Measurements from ENCODE around the gene CMIP.

Gene CMIP

GRCh38 chr16:81633680-81634379, 189.2 kb downstream of the CMIP start:
- Histone ChIP-seq H3K36me3 (ENCODE audit: control insufficient read depth in 2 of 2, insufficient read depth in 2 of 2, low read length in 2 of 2) (peaks cover 5 to 7% of the 10 kb centered on the region in 2 donors), H3K4me1 (ENCODE audit: control insufficient read depth in 2 of 2, insufficient read depth in 2 of 2, low read length in 2 of 2) (peaks cover 5 to 13% of the 10 kb centered on the region in 2 donors), H3K4me3 (ENCODE audit: low read length in 2 of 2) (no peak overlapping the region), H3K9me3 (ENCODE audit: control insufficient read depth in 2 of 2, low read length in 2 of 2) (no peaks in the 10 kb centered on the region), H3K27me3 (ENCODE audit: control insufficient read depth in 2 of 2, insufficient read depth in 2 of 2, low read length in 2 of 2) (no peaks in the 10 kb centered on the region), H3K27ac (ENCODE audit: low read depth in 2 of 2, low read length in 2 of 2) (peak overlapping the region; percentile 66 to 73), H3K9ac (ENCODE audit: low read depth in 1 of 2, low read length in 2 of 2) (no peak overlapping the region)

DNA sequence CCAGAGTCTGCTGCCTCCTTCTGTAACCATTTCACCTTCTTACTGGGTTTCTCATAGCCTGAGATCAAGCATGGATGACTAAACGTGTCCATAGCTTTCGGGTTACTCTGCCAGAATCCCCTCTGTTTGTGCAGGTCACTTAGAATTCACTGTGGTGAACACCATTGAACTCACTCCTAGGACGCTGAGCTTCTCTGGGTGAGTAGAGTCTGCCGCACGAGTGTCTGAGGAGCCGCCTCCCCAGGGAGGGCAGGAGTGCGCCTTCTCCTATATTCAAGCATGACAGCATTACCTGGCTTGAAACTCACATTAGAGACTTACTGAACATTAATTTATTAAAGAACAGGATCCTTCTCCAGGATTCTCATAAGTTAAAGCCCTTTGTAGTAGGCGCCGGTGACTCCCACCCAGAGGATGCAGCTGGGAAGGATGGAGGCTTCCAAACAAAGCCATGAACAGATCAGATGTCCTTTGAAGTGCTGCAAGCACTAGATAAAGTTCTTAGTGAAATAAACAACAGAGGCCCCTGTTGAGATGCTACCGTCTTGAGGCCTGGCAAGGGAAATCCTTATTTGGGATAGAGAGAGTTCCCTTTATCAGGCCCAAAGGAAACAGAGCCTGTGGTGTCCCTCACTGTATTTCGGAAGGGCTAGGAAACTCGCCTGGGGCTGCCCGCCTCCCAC, 189.9 kb downstream of the CMIP start:
- H3K36me3 ChIP-seq (ENCODE audit: control insufficient read depth in 2 of 2, insufficient read depth in 2 of 2, low read length in 2 of 2): peaks cover 5 to 7% of the 10 kb centered on the region in 2 donors
- no peaks in the 10 kb centered on the region for H3K27me3 ChIP-seq (ENCODE audit: control insufficient read depth in 2 of 2, insufficient read depth in 2 of 2, low read length in 2 of 2)
- H3K27ac ChIP-seq (ENCODE audit: low read depth in 2 of 2, low read length in 2 of 2): peak overlapping the region in 1 of 2 donors; percentile 34
- H3K4me3 ChIP-seq (ENCODE audit: low read length in 2 of 2): no peak overlapping the region
- peaks cover 5 to 13% of the 10 kb centered on the region in 2 donors for H3K4me1 ChIP-seq (ENCODE audit: control insufficient read depth in 2 of 2, insufficient read depth in 2 of 2, low read length in 2 of 2)
- no peak overlapping the region for H3K9ac ChIP-seq (ENCODE audit: low read depth in 1 of 2, low read length in 2 of 2)
- H3K9me3 ChIP-seq (ENCODE audit: control insufficient read depth in 2 of 2, low read length in 2 of 2): no peaks in the 10 kb centered on the region

DNA sequence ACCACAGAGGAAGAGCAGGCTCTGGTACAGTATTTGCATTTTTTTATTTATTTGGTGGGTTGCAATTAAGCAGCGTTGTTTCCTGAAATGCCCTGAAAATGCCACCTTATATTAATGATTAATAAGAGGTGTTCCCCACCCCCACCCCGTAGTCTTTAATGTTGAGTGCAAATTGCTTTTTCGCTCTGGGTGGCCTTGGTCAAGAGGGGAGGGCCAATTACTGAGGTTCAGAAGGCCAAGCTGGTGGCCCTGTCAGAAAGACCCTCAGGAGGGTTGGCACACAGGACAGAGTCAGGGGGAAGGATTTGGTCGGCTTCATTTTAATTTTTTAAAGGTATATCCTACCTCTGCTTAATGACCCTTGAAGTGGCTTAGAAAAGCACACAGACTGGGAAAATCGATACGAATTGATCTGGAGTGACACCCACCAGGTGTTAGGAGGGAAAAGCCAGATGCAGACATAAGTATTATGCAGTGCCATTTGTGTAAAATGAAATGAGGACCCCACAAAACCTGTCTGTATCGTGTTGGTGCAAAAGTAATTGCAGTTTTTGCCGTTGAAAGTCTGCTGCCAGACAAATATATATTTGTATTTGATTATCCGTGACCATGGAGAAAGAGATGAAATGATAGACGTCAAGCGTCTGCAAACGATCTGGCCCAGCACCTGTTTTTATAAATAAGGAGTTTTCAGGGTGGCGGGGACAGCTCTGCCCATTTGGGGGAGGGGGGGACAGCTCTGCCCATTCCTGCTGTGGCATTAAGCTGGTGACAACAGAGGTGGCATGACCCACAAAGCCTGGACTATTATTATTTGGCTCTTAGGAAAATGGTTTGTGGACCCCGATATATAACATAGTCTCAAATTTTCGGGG, 190.7 kb downstream of the CMIP start:
- Histone ChIP-seq H3K9ac (ENCODE audit: low read depth in 1 of 2, low read length in 2 of 2) (peak overlapping the region in 1 of 2 donors; percentile 14), H3K9me3 (ENCODE audit: control insufficient read depth in 2 of 2, low read length in 2 of 2) (no peaks in the 10 kb centered on the region), H3K4me1 (ENCODE audit: control insufficient read depth in 2 of 2, insufficient read depth in 2 of 2, low read length in 2 of 2) (peaks cover 5 to 13% of the 10 kb centered on the region in 2 donors), H3K4me3 (ENCODE audit: low read length in 2 of 2) (no peak overlapping the region), H3K27ac (ENCODE audit: low read depth in 2 of 2, low read length in 2 of 2) (no peak overlapping the region), H3K27me3 (ENCODE audit: control insufficient read depth in 2 of 2, insufficient read depth in 2 of 2, low read length in 2 of 2) (no peaks in the 10 kb centered on the region), H3K36me3 (ENCODE audit: control insufficient read depth in 2 of 2, insufficient read depth in 2 of 2, low read length in 2 of 2) (peaks cover 3 to 7% of the 10 kb centered on the region in 2 donors)

GRCh38 chr16:81636298-81636993, 191.8 kb downstream of the CMIP start:
- Histone ChIP-seq H3K4me1 (ENCODE audit: control insufficient read depth in 2 of 2, insufficient read depth in 2 of 2, low read length in 2 of 2) (peaks cover 5 to 13% of the 10 kb centered on the region in 2 donors), H3K27me3 (ENCODE audit: control insufficient read depth in 2 of 2, insufficient read depth in 2 of 2, low read length in 2 of 2) (no peaks in the 10 kb centered on the region), H3K4me3 (ENCODE audit: low read length in 2 of 2) (no peak overlapping the region), H3K27ac (ENCODE audit: low read depth in 2 of 2, low read length in 2 of 2) (no peak overlapping the region), H3K9ac (ENCODE audit: low read depth in 1 of 2, low read length in 2 of 2) (no peak overlapping the region), H3K36me3 (ENCODE audit: control insufficient read depth in 2 of 2, insufficient read depth in 2 of 2, low read length in 2 of 2) (peaks cover 3 to 9% of the 10 kb centered on the region in 2 donors), H3K9me3 (ENCODE audit: control insufficient read depth in 2 of 2, low read length in 2 of 2) (no peaks in the 10 kb centered on the region)

- H3K27ac ChIP-seq (ENCODE audit: low read depth in 2 of 2, low read length in 2 of 2): no peak overlapping the region
- no peak overlapping the region for H3K4me3 ChIP-seq (ENCODE audit: low read length in 2 of 2)
- no peaks in the 10 kb centered on the region for H3K9me3 ChIP-seq (ENCODE audit: control insufficient read depth in 2 of 2, low read length in 2 of 2)
- H3K27me3 ChIP-seq (ENCODE audit: control insufficient read depth in 2 of 2, insufficient read depth in 2 of 2, low read length in 2 of 2): no peaks in the 10 kb centered on the region
- peaks cover 5 to 11% of the 10 kb centered on the region in 2 donors for H3K4me1 ChIP-seq (ENCODE audit: control insufficient read depth in 2 of 2, insufficient read depth in 2 of 2, low read length in 2 of 2)
- H3K36me3 ChIP-seq (ENCODE audit: control insufficient read depth in 2 of 2, insufficient read depth in 2 of 2, low read length in 2 of 2): peaks cover 3 to 12% of the 10 kb centered on the region in 2 donors
- H3K9ac ChIP-seq (ENCODE audit: low read depth in 1 of 2, low read length in 2 of 2): no peak overlapping the region
Observed at GRCh38 chr16:81637336-81638235, 193.0 kb downstream of the CMIP start.

DNA sequence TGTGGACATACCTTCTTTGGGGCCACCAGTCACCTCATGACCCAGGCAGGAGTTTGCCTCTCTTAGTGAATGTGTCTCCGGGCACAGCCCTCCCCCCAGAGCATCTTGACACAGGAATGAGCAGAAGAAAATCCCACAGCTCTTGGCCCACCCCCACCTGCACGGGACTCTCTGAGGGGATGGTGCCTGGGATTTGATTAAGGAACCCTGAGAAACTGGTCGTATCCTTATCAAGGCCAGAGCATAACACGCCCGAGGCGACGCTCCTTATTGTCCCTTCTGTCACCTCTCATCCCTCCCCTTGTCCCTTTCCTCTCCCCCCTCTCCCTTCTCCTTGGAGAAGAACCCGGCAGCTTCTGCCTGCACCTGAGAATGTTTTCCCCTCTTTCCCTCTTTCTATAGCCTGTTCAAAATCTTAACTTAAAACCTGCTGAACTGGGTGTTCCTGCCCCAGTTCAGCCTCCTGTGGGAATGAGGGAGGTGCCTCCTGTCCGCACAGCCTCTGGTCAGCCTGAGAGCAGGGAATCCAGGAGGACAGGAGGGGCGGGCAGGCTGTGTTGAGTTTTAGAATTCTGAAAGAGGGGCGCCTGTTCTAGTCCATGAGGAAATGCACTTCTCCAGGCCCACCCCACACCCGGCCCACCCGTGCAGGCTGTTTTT, 193.8 kb downstream of the CMIP start:
- Histone ChIP-seq H3K27me3 (ENCODE audit: control insufficient read depth in 2 of 2, insufficient read depth in 2 of 2, low read length in 2 of 2) (no peaks in the 10 kb centered on the region), H3K9ac (ENCODE audit: low read depth in 1 of 2, low read length in 2 of 2) (no peak overlapping the region), H3K9me3 (ENCODE audit: control insufficient read depth in 2 of 2, low read length in 2 of 2) (no peaks in the 10 kb centered on the region), H3K4me1 (ENCODE audit: control insufficient read depth in 2 of 2, insufficient read depth in 2 of 2, low read length in 2 of 2) (peaks cover under 1 to 5% of the 10 kb centered on the region in 2 donors), H3K4me3 (ENCODE audit: low read length in 2 of 2) (no peak overlapping the region), H3K36me3 (ENCODE audit: control insufficient read depth in 2 of 2, insufficient read depth in 2 of 2, low read length in 2 of 2) (peaks cover 3 to 11% of the 10 kb centered on the region in 2 donors), H3K27ac (ENCODE audit: low read depth in 2 of 2, low read length in 2 of 2) (no peak overlapping the region)

- no peaks in the 10 kb centered on the region for H3K4me1 ChIP-seq (ENCODE audit: control insufficient read depth in 2 of 2, insufficient read depth in 2 of 2, low read length in 2 of 2)
- peaks cover 2 to 10% of the 10 kb centered on the region in 2 donors for H3K36me3 ChIP-seq (ENCODE audit: control insufficient read depth in 2 of 2, insufficient read depth in 2 of 2, low read length in 2 of 2)
- no peaks in the 10 kb centered on the region for H3K27me3 ChIP-seq (ENCODE audit: control insufficient read depth in 2 of 2, insufficient read depth in 2 of 2, low read length in 2 of 2)
- H3K9me3 ChIP-seq (ENCODE audit: control insufficient read depth in 2 of 2, low read length in 2 of 2): no peaks in the 10 kb centered on the region
- H3K9ac ChIP-seq (ENCODE audit: low read depth in 1 of 2, low read length in 2 of 2): no peak overlapping the region
- no peak overlapping the region for H3K4me3 ChIP-seq (ENCODE audit: low read length in 2 of 2)
- no peak overlapping the region for H3K27ac ChIP-seq (ENCODE audit: low read depth in 2 of 2, low read length in 2 of 2)
Observed at GRCh38 chr16:81639348-81639747, 194.7 kb downstream of the CMIP start.

- H3K36me3 ChIP-seq (ENCODE audit: control insufficient read depth in 2 of 2, insufficient read depth in 2 of 2, low read length in 2 of 2): peaks cover 0 to 6% of the 10 kb centered on the region in 2 donors
- no peaks in the 10 kb centered on the region for H3K27me3 ChIP-seq (ENCODE audit: control insufficient read depth in 2 of 2, insufficient read depth in 2 of 2, low read length in 2 of 2)
- H3K9ac ChIP-seq (ENCODE audit: low read depth in 1 of 2, low read length in 2 of 2): no peak overlapping the region
- H3K4me3 ChIP-seq (ENCODE audit: low read length in 2 of 2): no peak overlapping the region
- H3K27ac ChIP-seq (ENCODE audit: low read depth in 2 of 2, low read length in 2 of 2): no peak overlapping the region
- H3K9me3 ChIP-seq (ENCODE audit: control insufficient read depth in 2 of 2, low read length in 2 of 2): no peaks in the 10 kb centered on the region
- no peaks in the 10 kb centered on the region for H3K4me1 ChIP-seq (ENCODE audit: control insufficient read depth in 2 of 2, insufficient read depth in 2 of 2, low read length in 2 of 2)
Observed at GRCh38 chr16:81639931-81640680, 195.5 kb downstream of the CMIP start.

Data from mucosa of rectum (tissue), 2 donors.